GM18507 (cell line): ENCODE results near the gene MT1HL1.

ENCODE experiments used
- DNase-seq: peaks from one replicate; pipeline ENCODE4 v3.0.0; 2011; ENCODE audit warnings: low read depth; ENCODE audit not compliant: insufficient read length; ENCODE audit errors: extremely low spot score
- FAIRE-seq: peaks from 2 replicates; lab custom pipeline; 2011; peaks lifted over from hg19 to GRCh38; lab: Jason Lieb, UNC

The MT1HL1 gene

GRCh38 chr1:237025358-237026074, 21.3 kb upstream of the MT1HL1 start:
- FAIRE-seq = no peak
- no peak for DNase-seq

- DNase-seq (no peak), FAIRE-seq (no peak)
Measured at GRCh38 chr1:237018896-237019295, 14.7 kb upstream of the MT1HL1 start.

GRCh38 chr1:237016626-237017025, 12.4 kb upstream of the MT1HL1 start:
- FAIRE-seq = no peak
- DNase-seq = no peak

- FAIRE-seq = no peak
Measured at GRCh38 chr1:237013608-237014007, 9.4 kb upstream of the MT1HL1 start.

GRCh38 chr1:237012788-237013383, 8.6 kb upstream of the MT1HL1 start:
- no peak for FAIRE-seq
- DNase-seq = no peak

More at GRCh38 chr1:237013608-237014007, 9.4 kb upstream of the MT1HL1 start:
- no peak for DNase-seq

- no peak for FAIRE-seq
- no peak for DNase-seq
Measured at GRCh38 chr1:237012361-237012760, 8.1 kb upstream of the MT1HL1 start.

GRCh38 chr1:237011432-237011831, 7.2 kb upstream of the MT1HL1 start:
- FAIRE-seq = no peak
- no peak for DNase-seq

- DNase-seq = no peak
- FAIRE-seq = no peak
Measured at GRCh38 chr1:237009611-237010010, 5.4 kb upstream of the MT1HL1 start.

- FAIRE-seq (no peak), DNase-seq (no peak)
Measured at GRCh38 chr1:237007147-237007881, 3.1 kb upstream of the MT1HL1 start.

GRCh38 chr1:237005674-237006073, 1.4 kb upstream of the MT1HL1 start:
- DNase-seq (no peak), FAIRE-seq (no peak)

GRCh38 chr1:237003516-237003915, 725 bp downstream of the MT1HL1 start:
- FAIRE-seq (no peak), DNase-seq (no peak)

- no peak for FAIRE-seq
- DNase-seq = no peak
Measured at GRCh38 chr1:237000191-237000590, 4.0 kb downstream of the MT1HL1 start.

GRCh38 chr1:236998546-236998945, 5.7 kb downstream of the MT1HL1 start:
- DNase-seq = no peak
- FAIRE-seq = no peak

GRCh38 chr1:236997882-236998281, 6.4 kb downstream of the MT1HL1 start:
- no peak for DNase-seq

GRCh38 chr1:236997361-236997760, 6.9 kb downstream of the MT1HL1 start:
- DNase-seq = no peak
- FAIRE-seq = no peak

More at GRCh38 chr1:236997882-236998281, 6.4 kb downstream of the MT1HL1 start:
- no peak for FAIRE-seq

- FAIRE-seq = no peak
- no peak for DNase-seq
Measured at GRCh38 chr1:236994450-236994849, 9.8 kb downstream of the MT1HL1 start.

GRCh38 chr1:236992449-236992848, 11.8 kb downstream of the MT1HL1 start:
- FAIRE-seq (no peak), DNase-seq (no peak)

GRCh38 chr1:236990052-236990445, 14.2 kb downstream of the MT1HL1 start:
- no peak for DNase-seq
- no peak for FAIRE-seq

- no peak for DNase-seq
- FAIRE-seq = no peak
Measured at GRCh38 chr1:236989290-236990051, 14.8 kb downstream of the MT1HL1 start.

GRCh38 chr1:236983818-236984217, 20.4 kb downstream of the MT1HL1 start:
- DNase-seq = no peak
- no peak for FAIRE-seq
